GM23248 (cell line): ENCODE results near the gene LEKR1. TPM values are rescaled to one million over a fixed set of nuclear protein-coding genes. Genes with fewer than 3 reads are reported as not detected.
"Not testable (repeated sequence)": the region's sequence is repeated elsewhere in the genome, so short reads cannot be mapped to it uniquely, and the experiment has no call there.

Experiments used
- DNase-seq: peaks from one replicate; pipeline ENCODE4 v3.0.0-alpha.2; 2015
- H2AFZ ChIP-seq: fragments of 200-600 bp; sonication (generic); 2 replicates; pipeline ENCODE4 v1.6.1; 2016; ENCODE audit warnings: antibody characterized with exemption
- H3F3A ChIP-seq: fragments of 200-600 bp; sonication (generic); 2 replicates; pipeline ENCODE4 v1.6.1; 2016; ENCODE audit warnings: mild to moderate bottlenecking, antibody characterized with exemption, mixed run types; ENCODE audit not compliant: insufficient read depth
- H3K27ac ChIP-seq: fragments of 200-600 bp; sonication (generic); 2 replicates; pipeline ENCODE4 v1.5.1; 2016; ENCODE audit warnings: mild to moderate bottlenecking
- H3K27me3 ChIP-seq: fragments of 200-600 bp; sonication (generic); replicated peaks from 2 replicates; pipeline ENCODE4 v1.6.1; 2016; ENCODE audit warnings: mild to moderate bottlenecking; ENCODE audit not compliant: insufficient read depth
- H3K36me3 ChIP-seq: fragments of 200-600 bp; sonication (generic); 2 replicates; pipeline ENCODE4 v1.6.1; 2016; ENCODE audit warnings: low read depth, mild to moderate bottlenecking
- H3K4me1 ChIP-seq: fragments of 200-600 bp; sonication (generic); 2 replicates; pipeline ENCODE4 v1.6.1; 2016; ENCODE audit warnings: mild to moderate bottlenecking; ENCODE audit not compliant: insufficient read depth
- H3K4me2 ChIP-seq: fragments of 200-600 bp; sonication (generic); one replicate; pipeline ENCODE4 v1.6.1; 2016; ENCODE audit warnings: mild to moderate bottlenecking; ENCODE audit not compliant: unreplicated experiment
- H3K4me3 ChIP-seq: fragments of 200-600 bp; sonication (generic); 2 replicates; pipeline ENCODE4 v1.5.1; 2016; ENCODE audit warnings: mild to moderate bottlenecking
- H3K79me2 ChIP-seq: fragments of 200-600 bp; sonication (generic); 2 replicates; pipeline ENCODE4 v1.6.1; 2016; ENCODE audit warnings: mild to moderate bottlenecking; ENCODE audit not compliant: insufficient read depth
- H3K9ac ChIP-seq: fragments of 200-600 bp; sonication (generic); 2 replicates; pipeline ENCODE4 v1.6.1; 2016; ENCODE audit warnings: mild to moderate bottlenecking
- H3K9me2 ChIP-seq: fragments of 200-600 bp; sonication (generic); 2 replicates; pipeline ENCODE4 v1.6.1; 2016; ENCODE audit warnings: mixed run types, mild to moderate bottlenecking, moderate library complexity; ENCODE audit not compliant: insufficient read depth
- H3K9me3 ChIP-seq: fragments of 200-600 bp; sonication (generic); one replicate; pipeline ENCODE4 v1.6.1; 2017; ENCODE audit warnings: low read depth
- H4K20me1 ChIP-seq: fragments of 200-600 bp; sonication (generic); 2 replicates; pipeline ENCODE4 v1.6.0; 2016; ENCODE audit not compliant: insufficient read depth
- EZH2 ChIP-seq: fragments of 200-600 bp; sonication (generic); IDR thresholded peaks from 2 replicates; pipeline ENCODE4 v1.6.1; 2018; ENCODE audit warnings: antibody characterized with exemption, mild to moderate bottlenecking; ENCODE audit not compliant: insufficient read depth, poor library complexity, severe bottlenecking
- EZH2phosphoT487 ChIP-seq: fragments of 200-600 bp; sonication (generic); IDR thresholded peaks from 2 replicates; pipeline ENCODE4 v1.6.1; 2018; ENCODE audit warnings: antibody characterized with exemption, moderate library complexity, mild to moderate bottlenecking, low read depth; ENCODE audit not compliant: insufficient read depth
- WGBS, 2 experiments: methylation state at CpG; one replicate each; pipeline ENCODE4 v1.1.6; 2015 to 2017; ENCODE audit warnings: low lambda C conversion rate in 2 of 2, low coverage in 1 of 2; ENCODE audit errors: missing lambda C conversion rate in 2 of 2; 5-methylcytosine and 5-hydroxymethylcytosine counted together
- in situ Hi-C: fragments of 300-500 bp; cut with MboI; formaldehyde crosslinking; loops from 2 replicates; pipeline ENCODE4 v1.15.0; 2020
- polyA plus RNA-seq: library from polyadenylated mRNA; unstranded; fragments of >200 nt; fragmentation: Nextera tagmentation; extraction: Ambion mirVana; gene quantifications from 2 replicates; pipeline ENCODE4 v1.2.1, GENCODE V29; 2016
- total RNA-seq: library from RNA; depleted of rRNA; stranded (reverse); fragments of >200 nt; shearing (Covaris generic); gene quantifications from 2 replicates; pipeline ENCODE4 v1.2.3, GENCODE V29; 2014

The LEKR1 gene
- total and polyA plus RNA-seq, 2 experiments from 2014 or later: 0.32 to 0.43 TPM

GRCh38 chr3:156910022-156910421 lies 83.9 kb downstream of the LEKR1 start:
- no peaks in the 10 kb centered on the region for H3K79me2 ChIP-seq
- H3K9me2 ChIP-seq: no peaks in the 10 kb centered on the region; the same call in 1 of the 2 replicates
- no peak overlapping the region for H3K9ac ChIP-seq
- no peaks in the 10 kb centered on the region for H3F3A ChIP-seq
- no peaks in the 10 kb centered on the region for H3K36me3 ChIP-seq
- no peak overlapping the region for H2AFZ ChIP-seq
- TF ChIP-seq EZH2 (no peak), EZH2phosphoT487 (no peak)
- 0 out of 2 replicates have a peak, but pooled peaks cover 5% of the 10 kb centered on the region for H3K4me1 ChIP-seq
- no peak overlapping the region for H3K27ac ChIP-seq
- H4K20me1 ChIP-seq: no peaks in the 10 kb centered on the region
- DNase-seq: no peak
- 82 to 87% methylated on average over 3 of the region's 3 CpGs for WGBS, 2 experiments
- H3K9me3 ChIP-seq: no peaks in the 10 kb centered on the region
- H3K4me3 ChIP-seq: no peak overlapping the region
- no peaks in the 10 kb centered on the region for H3K27me3 ChIP-seq
- H3K4me2 ChIP-seq: no peak overlapping the region
- in situ Hi-C loops: no loop called here

DNA sequence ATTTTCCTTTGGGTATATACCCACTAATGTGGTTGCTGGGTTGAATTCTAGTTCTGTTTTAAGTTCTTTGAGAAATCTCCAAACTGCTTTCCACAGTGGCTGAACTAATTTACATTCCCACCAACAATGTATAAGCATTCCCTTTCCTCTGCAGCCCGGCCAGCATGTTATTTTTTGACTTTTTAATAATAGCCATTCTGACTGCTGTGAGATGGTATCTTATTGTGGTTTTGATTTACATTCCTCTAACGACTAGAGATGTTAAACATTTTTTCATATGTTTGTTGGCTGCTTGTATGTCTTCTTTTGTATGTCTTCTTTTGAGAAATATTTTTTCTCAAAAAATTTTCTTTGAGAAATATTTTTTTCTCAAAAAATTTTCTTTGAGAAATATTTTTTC lies 84.7 kb downstream of the LEKR1 start:
- 19 to 20% methylated on average over 2 of the region's 2 CpGs for WGBS, 2 experiments
- H3K9me2 ChIP-seq, H3K4me3 ChIP-seq, H3K9ac ChIP-seq, H3K79me2 ChIP-seq, H3K27ac ChIP-seq, H3K27me3 ChIP-seq, DNase-seq, H3K9me3 ChIP-seq, in situ Hi-C loops, H3K4me2 ChIP-seq, H3K4me1 ChIP-seq, H4K20me1 ChIP-seq, H3K36me3 ChIP-seq, H2AFZ ChIP-seq, H3F3A ChIP-seq: not testable (repeated sequence)

DNA sequence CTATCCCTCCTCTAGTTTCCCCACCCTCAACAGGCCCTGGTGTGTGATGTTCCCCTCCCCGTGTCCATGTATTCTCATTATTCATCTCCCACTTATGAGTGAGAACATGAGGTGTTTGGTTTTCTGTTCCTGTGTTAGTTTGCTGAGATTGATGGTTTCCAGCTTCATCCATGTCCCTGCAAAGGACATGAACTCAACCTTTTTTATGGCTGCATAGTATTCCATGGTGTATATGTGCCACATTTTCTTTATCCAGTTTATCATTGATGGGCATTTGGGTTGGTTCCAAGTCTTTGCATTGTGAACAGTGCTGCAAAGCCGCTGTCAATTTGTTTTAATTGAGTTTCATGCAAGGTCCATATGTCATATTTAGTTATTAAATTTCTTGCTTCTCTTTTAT lies 88.1 kb downstream of the LEKR1 start:
- DNase-seq, H3K9me3 ChIP-seq, H3K27ac ChIP-seq, H3K27me3 ChIP-seq, H2AFZ ChIP-seq, H3K36me3 ChIP-seq, H3K4me2 ChIP-seq, H3K79me2 ChIP-seq, H4K20me1 ChIP-seq, H3K4me1 ChIP-seq, H3K9ac ChIP-seq, in situ Hi-C loops, H3K9me2 ChIP-seq, H3F3A ChIP-seq, H3K4me3 ChIP-seq: not testable (repeated sequence)
- 90 to 93% methylated on average over 2 of the region's 2 CpGs for WGBS, 2 experiments

- in situ Hi-C loops: no loop called here
- Histone ChIP-seq H3K9me2 (no peaks in the 10 kb centered on the region), H3K27ac (no peak overlapping the region), H3K36me3 (no peaks in the 10 kb centered on the region), H3K9me3 (no peaks in the 10 kb centered on the region), H3K9ac (no peak overlapping the region), H3K27me3 (no peaks in the 10 kb centered on the region), H4K20me1 (no peaks in the 10 kb centered on the region), H3K79me2 (no peaks in the 10 kb centered on the region), H3K4me2 (no peak overlapping the region), H2AFZ (no peak overlapping the region), H3K4me1 (0 out of 2 replicates have a peak, but pooled peaks cover 5% of the 10 kb centered on the region), H3K4me3 (no peak overlapping the region), H3F3A (no peaks in the 10 kb centered on the region)
- no peak for DNase-seq
- no peak for TF ChIP-seq EZH2phosphoT487
- no peak for TF ChIP-seq EZH2
- 90 to 92% methylated on average over 5 of the region's 5 CpGs for WGBS, 2 experiments
Observed at GRCh38 chr3:156915372-156915771, 89.2 kb downstream of the LEKR1 start.

- no peaks in the 10 kb centered on the region for H3K36me3 ChIP-seq
- H3K4me2 ChIP-seq: no peak overlapping the region
- H3F3A ChIP-seq: no peaks in the 10 kb centered on the region
- no peak overlapping the region for H2AFZ ChIP-seq
- no peak overlapping the region for H3K4me3 ChIP-seq
- no peak for DNase-seq
- H3K9me2 ChIP-seq: no peaks in the 10 kb centered on the region
- WGBS, 2 experiments: 78 to 82% methylated on average over 6 of the region's 6 CpGs
- no peak for TF ChIP-seq EZH2
- no peak for TF ChIP-seq EZH2phosphoT487
- H4K20me1 ChIP-seq: no peaks in the 10 kb centered on the region
- H3K79me2 ChIP-seq: no peaks in the 10 kb centered on the region
- in situ Hi-C loops: no loop called here
- H3K27ac ChIP-seq: no peak overlapping the region
- H3K4me1 ChIP-seq: no peaks in the 10 kb centered on the region
- no peak overlapping the region for H3K9ac ChIP-seq
- H3K9me3 ChIP-seq: no peaks in the 10 kb centered on the region
- no peaks in the 10 kb centered on the region for H3K27me3 ChIP-seq
Observed at GRCh38 chr3:156918746-156919145, 92.6 kb downstream of the LEKR1 start.
